Fibroblast of lung (primary cell): Measurements from ENCODE around the gene SH3TC1. TPM values are rescaled to one million over a fixed set of nuclear protein-coding genes. Genes with fewer than 3 reads are reported as not detected.

Experiments
- DNase-seq, 2 donors: peaks; one replicate each; pipeline versions ENCODE4 v3.0.0 to v3.0.0-alpha.2; 2010; ENCODE audit warnings: low read depth in 2 of 2
- H2AFZ ChIP-seq: 2 replicates; pipeline ENCODE4 v1.5.1; 2012; ENCODE audit warnings: low read length, control low read depth, inconsistent platforms
- H3K27ac ChIP-seq: 2 replicates; pipeline ENCODE4 v1.5.1; 2011; ENCODE audit warnings: low read length, control low read depth; ENCODE audit not compliant: insufficient read depth
- H3K27me3 ChIP-seq: 2 replicates; pipeline ENCODE4 v1.5.1; 2011; ENCODE audit warnings: mild to moderate bottlenecking, low read length; ENCODE audit not compliant: control insufficient read depth, insufficient read depth
- H3K36me3 ChIP-seq: 2 replicates; pipeline ENCODE4 v1.5.1; 2011; ENCODE audit warnings: low read length; ENCODE audit not compliant: control insufficient read depth, insufficient read depth
- H3K4me1 ChIP-seq: 2 replicates; pipeline ENCODE4 v1.5.1; 2011; ENCODE audit warnings: low read length; ENCODE audit not compliant: control insufficient read depth, insufficient read depth; ENCODE audit errors: extremely low read depth
- H3K4me2 ChIP-seq: 2 replicates; pipeline ENCODE4 v1.5.1; 2011; ENCODE audit warnings: low read length, control low read depth; ENCODE audit not compliant: insufficient read depth; ENCODE audit errors: extremely low read depth
- H3K4me3 ChIP-seq, 4 experiments: fragments of 200-600 bp in 1 of 4; sonication (generic) in 1 of 4; replicated peaks in 1 of 4; 2 replicates each; pipeline ENCODE4 v1.5.1; 2011 to 2016; ENCODE audit warnings: low read length in 4 of 4, low read depth in 3 of 4, mild to moderate bottlenecking in 3 of 4, control low read depth in 2 of 4, inconsistent platforms in 1 of 4, mixed read lengths in 1 of 4; ENCODE audit not compliant: insufficient read depth in 1 of 4; ENCODE audit errors: control extremely low read depth in 1 of 4
- H3K79me2 ChIP-seq: 2 replicates; pipeline ENCODE4 v1.5.1; 2012; ENCODE audit warnings: mild to moderate bottlenecking, low read length, inconsistent platforms; ENCODE audit not compliant: control insufficient read depth, insufficient read depth
- H3K9ac ChIP-seq: 2 replicates; pipeline ENCODE4 v1.5.1; 2011; ENCODE audit warnings: mild to moderate bottlenecking, low read length, control low read depth; ENCODE audit not compliant: insufficient read depth
- H3K9me3 ChIP-seq: 2 replicates; pipeline ENCODE4 v1.5.1; 2012; ENCODE audit warnings: low read depth, low read length; ENCODE audit not compliant: control insufficient read depth, insufficient read depth
- H4K20me1 ChIP-seq: 2 replicates; pipeline ENCODE4 v1.5.1; 2011; ENCODE audit warnings: low read length; ENCODE audit not compliant: control insufficient read depth, insufficient read depth; ENCODE audit errors: extremely low read depth
- CTCF ChIP-seq, 2 donors: IDR thresholded peaks in 1 of 2; conservative IDR thresholded peaks in 1 of 2; 1 replicate in 1 of 2; 2 replicates in 1 of 2; pipeline ENCODE4 v1.5.1; 2011 to 2012; ENCODE audit warnings: low read length in 2 of 2, control low read depth in 1 of 2, inconsistent platforms in 1 of 2, low read depth in 1 of 2, mild to moderate bottlenecking in 1 of 2
- EZH2 ChIP-seq: IDR thresholded peaks from 2 replicates; pipeline ENCODE4 v1.5.1; 2012; ENCODE audit warnings: low read length, control low read depth, mild to moderate bottlenecking; ENCODE audit errors: missing control alignments
- polyA minus RNA-seq: library from RNA; depleted of rRNA, polyadenylated mRNA; stranded (reverse); fragments of >200 nt; gene quantifications from 2 replicates; pipeline ENCODE4 v1.2.3, GENCODE V29; 2011; ENCODE audit warnings: low replicate concordance
- polyA plus RNA-seq, 2 donors: library from polyadenylated mRNA; depleted of rRNA in 1 of 2; stranded (reverse) in 1 of 2; unstranded in 1 of 2; fragments of >200 nt; gene quantifications; 2 replicates each; pipeline ENCODE4 v1.2.1, GENCODE V29; 2011 to 2012; ENCODE audit warnings: missing spikeins in 1 of 2
- total RNA-seq: library from RNA; depleted of rRNA; stranded (reverse); fragments of >200 nt; gene quantifications from 2 replicates; pipeline ENCODE4 v1.2.1, GENCODE V29; 2014

SH3TC1 gene
- total RNA-seq, result 3.9 and 11.6 TPM in 2 replicates
- 0.67 and 3.3 TPM in 2 replicates for polyA plus RNA-seq
- polyA plus RNA-seq (2012), result 1.4 and 7.9 TPM in 2 replicates
- 4.5 and 15.2 TPM in 2 replicates for polyA minus RNA-seq

DNA sequence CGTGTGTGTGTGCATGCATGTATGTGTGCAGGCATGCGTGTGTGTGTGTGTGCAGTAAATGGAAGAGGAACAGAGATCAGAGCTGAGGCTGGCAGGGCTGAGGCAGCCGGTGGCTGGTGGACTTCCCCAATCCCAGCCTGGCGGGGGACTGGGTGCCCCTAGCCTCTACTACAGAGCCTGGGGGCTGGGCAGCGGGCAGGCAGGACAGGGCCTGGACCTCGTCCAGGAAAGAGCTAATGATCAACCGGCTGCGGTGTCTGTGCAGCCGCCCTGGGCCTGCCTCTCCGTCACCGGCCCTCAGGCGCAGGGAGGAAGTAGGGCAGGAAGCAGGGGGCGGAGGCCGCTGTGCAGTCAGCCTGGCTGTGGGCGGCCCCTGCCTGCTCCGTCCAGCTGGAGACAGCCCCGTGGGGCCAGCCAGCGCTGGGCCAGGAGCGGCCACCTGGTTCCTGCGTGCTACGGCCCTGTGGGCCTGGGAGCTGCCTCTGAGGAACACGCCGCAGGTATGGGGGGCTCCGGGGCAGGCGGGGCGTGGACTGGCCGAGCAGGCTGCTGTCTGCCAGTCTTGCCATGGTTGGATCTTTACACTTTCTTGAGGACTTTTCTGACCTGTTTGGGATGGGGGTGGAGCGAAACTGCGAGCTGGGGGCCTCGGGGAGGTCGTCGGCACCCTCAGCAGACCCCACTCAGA lies at the start of gene SH3TC1:
SH3TC1 (plus strand) TSS at position 385 of the 688 bp plus-strand sequence. CDS start 5,905 bp downstream, outside the sequence.
- Histone ChIP-seq H3K36me3 (no peaks in the 10 kb centered on the region), H3K27ac (peak within 1 kb of the TSS; percentile 61), H3K9ac (peak within 1 kb of the TSS; percentile 69), H3K9me3 (no peaks in the 10 kb centered on the region), H3K4me1 (peaks cover 23% of the 10 kb centered on the region), H3K79me2 (no peaks in the 10 kb centered on the region), H4K20me1 (no peaks in the 10 kb centered on the region), H3K4me3 (peak within 1 kb of the TSS; percentile 26 to 38 (median 31)), H3K4me2 (peak within 1 kb of the TSS; percentile 79), H2AFZ (peak within 1 kb of the TSS; percentile 2), H3K27me3 (no peaks in the 10 kb centered on the region)
- DNase-seq, result peak; percentile 73 to 88
- TF ChIP-seq CTCF (conservative IDR thresholded peaks at IDR 0.05 in 1 of 2, IDR thresholded peaks at IDR 0.05 in 1 of 2; ENCODE audit: low read depth in 1 of 2, low read length in 2 of 2) (no peak), EZH2 (no peak)

GRCh38 chr4:8149664-8150063 lies 49.4 kb upstream of the SH3TC1 start:
- Histone ChIP-seq H3K4me1 (no peaks in the 10 kb centered on the region), H3K36me3 (no peaks in the 10 kb centered on the region), H2AFZ (no peak overlapping the region), H3K9ac (no peak overlapping the region), H3K27me3 (peaks cover 18% of the 10 kb centered on the region), H3K4me2 (no peak overlapping the region), H3K9me3 (no peaks in the 10 kb centered on the region), H4K20me1 (no peaks in the 10 kb centered on the region), H3K27ac (no peak overlapping the region), H3K4me3 (no peak overlapping the region), H3K79me2 (no peaks in the 10 kb centered on the region)
- DNase-seq, result no peak
- TF ChIP-seq CTCF (conservative IDR thresholded peaks at IDR 0.05 in 1 of 2, IDR thresholded peaks at IDR 0.05 in 1 of 2; ENCODE audit: low read depth in 1 of 2, low read length in 2 of 2), result no peak
- TF ChIP-seq EZH2, result no peak

DNA sequence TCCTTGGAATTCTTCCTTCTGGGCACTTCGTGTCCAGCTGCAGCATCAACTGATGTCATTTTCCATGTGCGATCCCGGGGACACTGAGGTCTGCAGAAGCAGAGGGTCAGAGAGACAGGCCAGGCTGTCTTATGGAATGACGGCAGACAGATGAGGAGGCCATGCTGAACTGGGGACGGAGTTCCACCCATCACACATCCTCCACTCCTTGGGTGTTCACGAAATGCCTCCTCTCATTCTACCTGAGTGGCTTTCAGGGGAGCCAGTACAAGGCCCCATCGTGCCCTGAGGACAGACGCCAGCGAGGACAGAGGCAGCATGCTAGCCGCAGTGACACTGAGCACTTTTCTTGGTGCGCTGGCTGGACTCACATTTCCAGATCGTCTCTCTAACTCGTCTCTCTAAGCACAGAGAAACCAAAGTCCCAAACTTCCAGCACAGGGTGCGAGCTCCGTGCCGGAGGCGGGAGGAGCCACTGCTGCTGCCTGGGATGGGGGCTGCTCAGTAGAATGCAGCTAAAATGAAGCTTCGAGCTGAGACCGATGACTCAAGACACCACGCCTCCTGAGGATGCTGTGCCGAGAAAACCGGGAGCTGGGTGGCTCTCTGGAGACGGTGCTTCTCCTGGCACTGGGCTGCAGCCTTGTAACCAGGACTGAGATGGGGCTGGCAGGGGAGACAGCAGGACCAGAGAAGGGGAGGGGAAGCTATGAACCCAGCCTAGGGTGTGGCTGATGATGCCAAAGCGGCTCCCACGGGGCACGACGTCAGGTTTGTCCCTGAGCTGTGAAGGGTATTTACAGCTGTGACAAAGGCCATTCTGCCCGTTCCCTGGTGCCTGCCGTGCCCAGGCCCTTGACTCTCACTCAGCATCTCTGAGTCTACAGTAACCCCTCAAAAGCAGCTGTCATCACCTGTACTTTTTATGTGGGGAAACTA lies 48.7 kb upstream of the SH3TC1 start:
- H3K27ac ChIP-seq, result no peak overlapping the region
- no peaks in the 10 kb centered on the region for H3K4me1 ChIP-seq
- no peak overlapping the region for H3K9ac ChIP-seq
- no peaks in the 10 kb centered on the region for H4K20me1 ChIP-seq
- H3K36me3 ChIP-seq, result no peaks in the 10 kb centered on the region
- peaks cover 12% of the 10 kb centered on the region for H3K27me3 ChIP-seq
- no peak overlapping the region for H3K4me3 ChIP-seq
- H2AFZ ChIP-seq, result no peak overlapping the region
- no peaks in the 10 kb centered on the region for H3K9me3 ChIP-seq
- no peak for DNase-seq
- no peak overlapping the region for H3K4me2 ChIP-seq
- TF ChIP-seq EZH2 (no peak), CTCF (conservative IDR thresholded peaks at IDR 0.05 in 1 of 2, IDR thresholded peaks at IDR 0.05 in 1 of 2; ENCODE audit: low read depth in 1 of 2, low read length in 2 of 2) (no peak)
- H3K79me2 ChIP-seq, result no peaks in the 10 kb centered on the region
